Keratinocyte (primary cell): ENCODE results near the gene MPC1. TPM values are rescaled to one million over a fixed set of nuclear protein-coding genes. Genes with fewer than 3 reads are reported as not detected.

Experiments used
- DNase-seq: peaks from one replicate; pipeline ENCODE4 v3.0.0-alpha.2; 2011; ENCODE audit warnings: low read depth, missing footprints, low spot score
- FAIRE-seq: peaks from 2 replicates; lab custom pipeline; 2011; peaks lifted over from hg19 to GRCh38; lab: Jason Lieb, UNC
- H2AFZ ChIP-seq: 2 replicates; pipeline ENCODE4 v1.6.0; 2012; ENCODE audit warnings: low read length, control low read depth, inconsistent platforms; ENCODE audit not compliant: control insufficient read depth
- H3K27ac ChIP-seq: 2 replicates; pipeline ENCODE4 v1.5.1; 2011; ENCODE audit warnings: low read length; ENCODE audit not compliant: control insufficient read depth, insufficient read depth
- H3K27me3 ChIP-seq: 3 replicates; pipeline ENCODE4 v1.6.0; 2011; ENCODE audit warnings: low read length; ENCODE audit not compliant: control insufficient read depth, insufficient read depth; ENCODE audit errors: extremely low read depth
- H3K36me3 ChIP-seq, 2 experiments: 2 replicates in 1 of 2; 3 replicates in 1 of 2; pipeline ENCODE4 v1.5.1; 2011; ENCODE audit warnings: low read length in 2 of 2, mild to moderate bottlenecking in 1 of 2; ENCODE audit not compliant: control insufficient read depth in 2 of 2, insufficient read depth in 2 of 2; ENCODE audit errors: extremely low read depth in 1 of 2
- H3K4me1 ChIP-seq: 3 replicates; pipeline ENCODE4 v1.5.1; 2011; ENCODE audit warnings: low read length; ENCODE audit not compliant: control insufficient read depth, insufficient read depth; ENCODE audit errors: extremely low read depth
- H3K4me2 ChIP-seq: 3 replicates; pipeline ENCODE4 v1.6.0; 2011; ENCODE audit warnings: low read depth, low read length; ENCODE audit not compliant: control insufficient read depth, insufficient read depth; ENCODE audit errors: extremely low read depth
- H3K4me3 ChIP-seq, 3 experiments: fragments of 200-600 bp in 1 of 3; sonication (generic) in 1 of 3; 2 replicates in 2 of 3; 3 replicates in 1 of 3; pipeline ENCODE4 v1.5.1; 2011 to 2016; ENCODE audit warnings: low read length in 3 of 3, mild to moderate bottlenecking in 3 of 3, control low read depth in 2 of 3, inconsistent platforms in 1 of 3, low read depth in 1 of 3, mixed read lengths in 1 of 3, mixed run types in 1 of 3, moderate library complexity in 1 of 3; ENCODE audit not compliant: control insufficient read depth in 2 of 3, insufficient read depth in 2 of 3; ENCODE audit errors: extremely low read depth in 1 of 3
- H3K79me2 ChIP-seq: 2 replicates; pipeline ENCODE4 v1.6.0; 2012; ENCODE audit warnings: low read length; ENCODE audit not compliant: control insufficient read depth, insufficient read depth
- H3K9ac ChIP-seq: 3 replicates; pipeline ENCODE4 v1.6.0; 2011; ENCODE audit warnings: low read length; ENCODE audit not compliant: control insufficient read depth, insufficient read depth; ENCODE audit errors: extremely low read depth
- H3K9me1 ChIP-seq: 3 replicates; pipeline ENCODE4 v1.6.0; 2011; ENCODE audit warnings: low read length; ENCODE audit not compliant: control insufficient read depth, insufficient read depth; ENCODE audit errors: extremely low read depth
- H3K9me3 ChIP-seq: 2 replicates; pipeline ENCODE4 v1.5.1; 2012; ENCODE audit warnings: low read depth, low read length; ENCODE audit not compliant: control insufficient read depth
- H4K20me1 ChIP-seq: 3 replicates; pipeline ENCODE4 v1.6.0; 2011; ENCODE audit warnings: low read length; ENCODE audit not compliant: control insufficient read depth, insufficient read depth; ENCODE audit errors: extremely low read depth
- EZH2 ChIP-seq: IDR thresholded peaks from one replicate; pipeline ENCODE4 v1.6.1; 2012; ENCODE audit warnings: inconsistent platforms, mild to moderate bottlenecking, low read length, moderate library complexity
- dilution Hi-C: fragments of 300-500 bp; cut with MboI; formaldehyde crosslinking; loops from one replicate; pipeline ENCODE4 v1.7.0; 2020; ENCODE audit warnings: low sequenced_read_pairs; ENCODE audit not compliant: extremely low pct_ligation_motif_present
- polyA plus RNA-seq, 5 experiments: library from polyadenylated mRNA; depleted of rRNA in 3 of 5; stranded (reverse) in 3 of 5; stranded (forward) in 1 of 5; unstranded in 1 of 5; fragments of >200 nt; gene quantifications; 1 replicate in 1 of 5; 2 replicates in 3 of 5; 3 replicates in 1 of 5; pipeline versions ENCODE4 v1.2.1 to v1.2.3, GENCODE V29; 2011 to 2012; ENCODE audit warnings: missing spikeins in 2 of 5, low read depth in 1 of 5, low replicate concordance in 1 of 5
- TF ChIP-seq, protein P1 (sequence below), 3 experiments: IDR thresholded peaks in 1 of 3; conservative IDR thresholded peaks in 1 of 3; optimal IDR thresholded peaks in 1 of 3; 2 replicates in 2 of 3; 3 replicates in 1 of 3; pipeline versions ENCODE3 to v1.5.1; 2011; ENCODE audit warnings: low read length in 3 of 3, mild to moderate bottlenecking in 3 of 3, moderate library complexity in 2 of 3, control low read depth in 1 of 3, inconsistent platforms in 1 of 3; ENCODE audit not compliant: insufficient read depth in 2 of 3; ENCODE audit errors: extremely low read depth in 1 of 3

The MPC1 gene
- polyA plus RNA-seq, 1 donor (not counting 4 experiments of a cell fraction or from before 2014, with no cell fraction given), result 26.4 TPM

GRCh38 chr6:166318649-166319600 is 63.8 kb downstream of the MPC1 start:
- FAIRE-seq (no peak), DNase-seq (no peak)
- dilution Hi-C loops, result no loop called here
- no peak overlapping the region for H3K9ac ChIP-seq
- no peak overlapping the region for H3K27ac ChIP-seq
- H3K4me1 ChIP-seq, result no peaks in the 10 kb centered on the region
- no peaks in the 10 kb centered on the region for H4K20me1 ChIP-seq
- H3K27me3 ChIP-seq, result no peaks in the 10 kb centered on the region
- no peaks in the 10 kb centered on the region for H3K9me3 ChIP-seq
- H2AFZ ChIP-seq, result no peak overlapping the region
- peaks cover 0 to 6% of the 10 kb centered on the region in 2 experiments for H3K36me3 ChIP-seq
- no peak overlapping the region for H3K4me3 ChIP-seq
- no peaks in the 10 kb centered on the region for H3K9me1 ChIP-seq
- no peaks in the 10 kb centered on the region for H3K79me2 ChIP-seq
- TF ChIP-seq, protein P1, sequence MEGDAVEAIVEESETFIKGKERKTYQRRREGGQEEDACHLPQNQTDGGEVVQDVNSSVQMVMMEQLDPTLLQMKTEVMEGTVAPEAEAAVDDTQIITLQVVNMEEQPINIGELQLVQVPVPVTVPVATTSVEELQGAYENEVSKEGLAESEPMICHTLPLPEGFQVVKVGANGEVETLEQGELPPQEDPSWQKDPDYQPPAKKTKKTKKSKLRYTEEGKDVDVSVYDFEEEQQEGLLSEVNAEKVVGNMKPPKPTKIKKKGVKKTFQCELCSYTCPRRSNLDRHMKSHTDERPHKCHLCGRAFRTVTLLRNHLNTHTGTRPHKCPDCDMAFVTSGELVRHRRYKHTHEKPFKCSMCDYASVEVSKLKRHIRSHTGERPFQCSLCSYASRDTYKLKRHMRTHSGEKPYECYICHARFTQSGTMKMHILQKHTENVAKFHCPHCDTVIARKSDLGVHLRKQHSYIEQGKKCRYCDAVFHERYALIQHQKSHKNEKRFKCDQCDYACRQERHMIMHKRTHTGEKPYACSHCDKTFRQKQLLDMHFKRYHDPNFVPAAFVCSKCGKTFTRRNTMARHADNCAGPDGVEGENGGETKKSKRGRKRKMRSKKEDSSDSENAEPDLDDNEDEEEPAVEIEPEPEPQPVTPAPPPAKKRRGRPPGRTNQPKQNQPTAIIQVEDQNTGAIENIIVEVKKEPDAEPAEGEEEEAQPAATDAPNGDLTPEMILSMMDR (optimal IDR thresholded peaks at IDR 0.05 in 1 of 3, IDR thresholded peaks at IDR 0.05 in 1 of 3, conservative IDR thresholded peaks at IDR 0.05 in 1 of 3; ENCODE audit: extremely low read depth in 1 of 3, insufficient read depth in 2 of 3, low read length in 3 of 3), result no peak
- no peak for TF ChIP-seq EZH2
- H3K4me2 ChIP-seq, result no peak overlapping the region

DNA sequence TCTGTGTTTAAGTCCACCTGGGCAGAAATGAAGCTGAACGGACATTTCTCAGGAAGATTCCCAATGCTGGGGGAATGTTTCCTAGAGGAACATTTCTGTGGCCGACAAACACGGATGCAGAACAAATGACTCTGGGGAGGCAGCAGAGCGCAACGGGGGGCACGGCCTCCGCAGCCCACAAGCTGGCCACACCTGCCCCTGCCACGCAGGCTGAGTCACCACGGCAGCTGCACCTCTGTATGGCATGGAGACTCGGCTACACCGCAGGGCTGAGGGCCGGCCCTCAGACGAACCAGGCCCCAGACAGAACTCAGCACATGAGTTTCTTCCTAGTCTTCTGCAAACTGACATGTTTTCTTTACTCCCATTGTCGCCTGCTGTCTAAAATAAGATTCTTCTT is 64.5 kb downstream of the MPC1 start:
- Histone ChIP-seq H3K27me3 (no peaks in the 10 kb centered on the region), H3K79me2 (no peaks in the 10 kb centered on the region), H2AFZ (no peak overlapping the region), H3K4me3 (no peak overlapping the region), H3K9me3 (no peaks in the 10 kb centered on the region), H4K20me1 (no peaks in the 10 kb centered on the region), H3K9me1 (no peaks in the 10 kb centered on the region), H3K27ac (no peak overlapping the region), H3K4me2 (no peak overlapping the region), H3K36me3 (peaks cover 0 to 5% of the 10 kb centered on the region in 2 experiments), H3K4me1 (no peaks in the 10 kb centered on the region), H3K9ac (no peak overlapping the region)
- FAIRE-seq, result no peak
- TF ChIP-seq EZH2, result no peak
- TF ChIP-seq, protein P1 (optimal IDR thresholded peaks at IDR 0.05 in 1 of 3, IDR thresholded peaks at IDR 0.05 in 1 of 3, conservative IDR thresholded peaks at IDR 0.05 in 1 of 3; ENCODE audit: extremely low read depth in 1 of 3, insufficient read depth in 2 of 3, low read length in 3 of 3), result no peak
- dilution Hi-C loops, result no loop called here
- no peak for DNase-seq
